Endothelial cell (in vitro differentiated cells): ENCODE data around the gene CIT. TPM values are rescaled to one million over a fixed set of nuclear protein-coding genes. Genes with fewer than 3 reads are reported as not detected.

Experiments
- DNase-seq: peaks from one replicate; pipeline ENCODE4 v3.0.0; 2021; ENCODE audit warnings: low spot score
- H3K27ac Mint-ChIP-seq: one replicate; pipeline ENCODE4 v1.8.0; 2021; ENCODE audit warnings: mixed read lengths, inconsistent platforms; ENCODE audit not compliant: unreplicated experiment
- H3K27me3 Mint-ChIP-seq: one replicate; pipeline ENCODE4 v1.8.0; 2021; ENCODE audit warnings: mild to moderate bottlenecking, moderate library complexity, mixed read lengths, inconsistent platforms; ENCODE audit not compliant: unreplicated experiment
- H3K36me3 Mint-ChIP-seq: one replicate; pipeline ENCODE4 v1.8.0; 2021; ENCODE audit warnings: mild to moderate bottlenecking, low read depth, mixed read lengths, inconsistent platforms; ENCODE audit not compliant: unreplicated experiment
- H3K4me1 Mint-ChIP-seq: one replicate; pipeline ENCODE4 v1.8.0; 2021; ENCODE audit warnings: mild to moderate bottlenecking, mixed read lengths, inconsistent platforms; ENCODE audit not compliant: unreplicated experiment
- H3K4me3 Mint-ChIP-seq: one replicate; pipeline ENCODE4 v1.8.0; 2021; ENCODE audit warnings: mild to moderate bottlenecking, mixed read lengths, inconsistent platforms; ENCODE audit not compliant: unreplicated experiment
- H3K9me3 Mint-ChIP-seq: one replicate; pipeline ENCODE4 v1.8.0; 2021; ENCODE audit warnings: mixed read lengths, inconsistent platforms; ENCODE audit not compliant: unreplicated experiment
- total RNA-seq: library from RNA; stranded (reverse); fragmentation: NEBNext Ultra II Directional; extraction: Animal tissue kit (Norgen Biotek cat#: 25700); gene quantifications from one replicate; pipeline ENCODE4 v1.2.1, GENCODE V29; 2021; ENCODE audit not compliant: unreplicated experiment
- TF ChIP-seq, protein P1 (sequence below): fragments of 200-600 bp; sonication (generic); IDR thresholded peaks from one replicate; pipeline ENCODE4 v1.5.0; 2021; ENCODE audit warnings: antibody characterized with exemption; ENCODE audit not compliant: unreplicated experiment

Gene CIT
- total RNA-seq, 1 donor from 2014 or later = 14.4 TPM

DNA sequence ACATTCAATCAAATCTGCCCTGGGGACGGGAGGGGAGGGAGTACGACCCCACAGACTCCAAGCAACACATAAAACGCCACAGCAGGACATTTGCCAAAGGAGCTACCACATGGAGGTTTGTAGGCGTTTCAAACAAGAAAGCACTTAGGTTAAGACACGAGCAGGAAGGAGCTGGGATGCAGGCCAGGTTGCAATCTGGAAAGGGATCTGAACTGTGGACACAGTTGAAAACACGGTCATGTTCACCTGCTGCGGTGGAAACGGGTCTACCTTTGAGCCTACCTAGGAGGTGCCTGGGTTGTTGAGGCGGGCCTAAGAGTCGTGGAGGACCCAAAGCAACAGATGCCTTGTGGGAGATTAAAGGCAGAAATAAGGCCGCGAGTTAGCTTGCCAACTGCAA lies 190.8 kb downstream of the CIT start:
- no peaks in the 10 kb centered on the region for H3K9me3 Mint-ChIP-seq
- no peak overlapping the region for H3K27ac Mint-ChIP-seq
- H3K27me3 Mint-ChIP-seq = peaks cover 3% of the 10 kb centered on the region
- TF ChIP-seq, protein P1, sequence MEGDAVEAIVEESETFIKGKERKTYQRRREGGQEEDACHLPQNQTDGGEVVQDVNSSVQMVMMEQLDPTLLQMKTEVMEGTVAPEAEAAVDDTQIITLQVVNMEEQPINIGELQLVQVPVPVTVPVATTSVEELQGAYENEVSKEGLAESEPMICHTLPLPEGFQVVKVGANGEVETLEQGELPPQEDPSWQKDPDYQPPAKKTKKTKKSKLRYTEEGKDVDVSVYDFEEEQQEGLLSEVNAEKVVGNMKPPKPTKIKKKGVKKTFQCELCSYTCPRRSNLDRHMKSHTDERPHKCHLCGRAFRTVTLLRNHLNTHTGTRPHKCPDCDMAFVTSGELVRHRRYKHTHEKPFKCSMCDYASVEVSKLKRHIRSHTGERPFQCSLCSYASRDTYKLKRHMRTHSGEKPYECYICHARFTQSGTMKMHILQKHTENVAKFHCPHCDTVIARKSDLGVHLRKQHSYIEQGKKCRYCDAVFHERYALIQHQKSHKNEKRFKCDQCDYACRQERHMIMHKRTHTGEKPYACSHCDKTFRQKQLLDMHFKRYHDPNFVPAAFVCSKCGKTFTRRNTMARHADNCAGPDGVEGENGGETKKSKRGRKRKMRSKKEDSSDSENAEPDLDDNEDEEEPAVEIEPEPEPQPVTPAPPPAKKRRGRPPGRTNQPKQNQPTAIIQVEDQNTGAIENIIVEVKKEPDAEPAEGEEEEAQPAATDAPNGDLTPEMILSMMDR = no peak
- H3K36me3 Mint-ChIP-seq = peaks cover 8% of the 10 kb centered on the region
- peaks cover 7% of the 10 kb centered on the region for H3K4me1 Mint-ChIP-seq
- no peak overlapping the region for H3K4me3 Mint-ChIP-seq
- DNase-seq = no peak

DNA sequence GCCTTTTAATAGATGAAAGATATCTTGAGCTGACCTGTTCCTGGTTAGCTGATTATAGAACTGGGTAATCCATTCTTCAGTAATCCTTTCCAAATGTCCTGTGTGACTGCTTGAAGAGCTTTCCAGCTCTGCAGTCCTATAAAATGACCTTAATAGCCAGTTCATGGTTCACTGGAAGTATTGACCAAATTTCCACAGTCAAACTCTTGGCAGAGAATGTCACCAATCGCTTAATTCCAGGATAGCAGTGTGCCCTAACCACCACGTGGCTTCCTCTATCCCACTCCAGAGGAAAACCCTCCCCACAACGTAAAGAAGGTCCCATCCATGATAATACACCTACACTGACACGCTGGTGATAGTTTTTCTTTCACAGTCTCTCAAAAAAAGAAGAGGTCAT lies 191.7 kb downstream of the CIT start:
- DNase-seq = no peak
- H3K36me3 Mint-ChIP-seq = peaks cover 13% of the 10 kb centered on the region
- H3K4me3 Mint-ChIP-seq = no peak overlapping the region
- peaks cover 7% of the 10 kb centered on the region for H3K4me1 Mint-ChIP-seq
- TF ChIP-seq, protein P1 = no peak
- no peak overlapping the region for H3K27ac Mint-ChIP-seq
- H3K27me3 Mint-ChIP-seq = peaks cover 2% of the 10 kb centered on the region
- H3K9me3 Mint-ChIP-seq = no peaks in the 10 kb centered on the region

DNA sequence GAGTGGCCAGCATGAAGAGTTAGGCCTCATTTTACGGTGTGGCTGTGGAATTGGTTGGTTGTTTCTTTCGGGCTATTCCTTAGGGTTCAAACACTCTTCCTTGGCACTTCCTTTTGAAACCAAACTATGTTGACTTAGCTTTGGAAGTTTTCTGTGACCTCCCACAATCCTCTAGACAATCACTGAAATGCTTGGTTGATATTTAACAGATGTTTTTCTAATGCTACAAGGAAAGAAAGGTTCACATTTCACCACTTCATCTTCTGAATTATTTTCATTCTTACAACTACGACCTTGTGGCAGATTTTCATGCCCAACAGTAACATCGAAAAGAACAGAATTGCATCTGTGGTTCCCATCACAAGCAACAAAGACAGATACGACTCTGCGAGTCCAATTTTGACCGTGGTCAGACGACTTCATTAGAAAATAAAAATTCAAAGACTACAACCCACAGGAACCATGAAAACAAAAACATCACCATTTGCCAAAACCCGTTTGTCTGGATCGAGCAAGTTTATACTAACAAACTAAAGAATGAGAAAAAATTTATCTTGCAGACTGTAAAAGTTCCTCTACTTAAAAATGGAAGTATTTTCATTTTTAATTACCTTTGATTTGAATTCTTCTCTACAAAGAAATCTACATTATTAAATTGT lies 192.3 kb downstream of the CIT start:
- TF ChIP-seq, protein P1 = no peak
- H3K4me3 Mint-ChIP-seq = no peak overlapping the region
- DNase-seq = no peak
- H3K9me3 Mint-ChIP-seq = no peaks in the 10 kb centered on the region
- no peak overlapping the region for H3K27ac Mint-ChIP-seq
- H3K27me3 Mint-ChIP-seq = peaks cover 3% of the 10 kb centered on the region
- H3K4me1 Mint-ChIP-seq = peaks cover 7% of the 10 kb centered on the region
- peaks cover 18% of the 10 kb centered on the region for H3K36me3 Mint-ChIP-seq

- H3K4me1 Mint-ChIP-seq = peaks cover 7% of the 10 kb centered on the region
- H3K27me3 Mint-ChIP-seq = peaks cover 5% of the 10 kb centered on the region
- peaks cover 26% of the 10 kb centered on the region for H3K36me3 Mint-ChIP-seq
- no peak overlapping the region for H3K4me3 Mint-ChIP-seq
- DNase-seq = no peak
- no peaks in the 10 kb centered on the region for H3K9me3 Mint-ChIP-seq
- TF ChIP-seq, protein P1 = no peak
- H3K27ac Mint-ChIP-seq = no peak overlapping the region
These were observed 193.3 kb downstream of the CIT start for GRCh38 chr12:119683816-119684215.

- Mint-ChIP-seq H3K9me3 (no peaks in the 10 kb centered on the region), H3K27ac (no peak overlapping the region), H3K36me3 (peaks cover 30% of the 10 kb centered on the region), H3K4me1 (peaks cover 7% of the 10 kb centered on the region), H3K27me3 (peaks cover 5% of the 10 kb centered on the region), H3K4me3 (no peak overlapping the region)
- TF ChIP-seq, protein P1 = no peak
- no peak for DNase-seq
These were observed 193.7 kb downstream of the CIT start for GRCh38 chr12:119683413-119683812.
